Retinal pigment epithelial cell (primary cell): ENCODE results near the gene CCDC61.

Experiments used
- DNase-seq: peaks from one replicate; pipeline ENCODE4 v3.0.0-alpha.2; 2010; ENCODE audit warnings: low read depth
- H3K4me3 ChIP-seq: 2 replicates; pipeline ENCODE4 v1.5.1; 2011; ENCODE audit warnings: mild to moderate bottlenecking, low read length, control low read depth, moderate library complexity
- TF ChIP-seq, protein P1 (sequence below): conservative IDR thresholded peaks from 2 replicates; pipeline ENCODE4 v1.5.1; 2011; ENCODE audit warnings: low read depth, low read length, control low read depth, inconsistent platforms

Gene CCDC61

DNA sequence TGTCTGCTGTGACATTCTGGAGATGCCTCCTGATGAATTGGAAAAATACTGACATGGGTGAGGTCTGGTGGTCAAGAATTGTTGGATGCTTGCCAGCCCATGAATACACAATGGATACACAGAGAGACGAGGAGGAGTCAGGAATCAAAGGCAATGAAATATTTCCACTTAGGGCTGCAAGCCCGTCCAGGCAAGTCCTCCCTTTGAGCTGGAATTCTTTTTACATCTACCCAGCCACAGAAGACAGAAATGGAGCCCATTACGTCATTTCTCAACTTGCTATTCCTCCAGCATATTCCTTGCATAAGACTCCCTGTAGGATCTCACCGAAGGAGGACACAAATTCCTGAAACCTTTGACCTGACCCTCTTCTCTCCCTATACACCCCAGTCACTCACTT lies 61.3 kb downstream of the CCDC61 start:
- H3K4me3 ChIP-seq: no peak overlapping the region
- DNase-seq: no peak
- TF ChIP-seq, protein P1, sequence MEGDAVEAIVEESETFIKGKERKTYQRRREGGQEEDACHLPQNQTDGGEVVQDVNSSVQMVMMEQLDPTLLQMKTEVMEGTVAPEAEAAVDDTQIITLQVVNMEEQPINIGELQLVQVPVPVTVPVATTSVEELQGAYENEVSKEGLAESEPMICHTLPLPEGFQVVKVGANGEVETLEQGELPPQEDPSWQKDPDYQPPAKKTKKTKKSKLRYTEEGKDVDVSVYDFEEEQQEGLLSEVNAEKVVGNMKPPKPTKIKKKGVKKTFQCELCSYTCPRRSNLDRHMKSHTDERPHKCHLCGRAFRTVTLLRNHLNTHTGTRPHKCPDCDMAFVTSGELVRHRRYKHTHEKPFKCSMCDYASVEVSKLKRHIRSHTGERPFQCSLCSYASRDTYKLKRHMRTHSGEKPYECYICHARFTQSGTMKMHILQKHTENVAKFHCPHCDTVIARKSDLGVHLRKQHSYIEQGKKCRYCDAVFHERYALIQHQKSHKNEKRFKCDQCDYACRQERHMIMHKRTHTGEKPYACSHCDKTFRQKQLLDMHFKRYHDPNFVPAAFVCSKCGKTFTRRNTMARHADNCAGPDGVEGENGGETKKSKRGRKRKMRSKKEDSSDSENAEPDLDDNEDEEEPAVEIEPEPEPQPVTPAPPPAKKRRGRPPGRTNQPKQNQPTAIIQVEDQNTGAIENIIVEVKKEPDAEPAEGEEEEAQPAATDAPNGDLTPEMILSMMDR: no peak

- TF ChIP-seq, protein P1: no peak
- H3K4me3 ChIP-seq: no peak overlapping the region
Measured at GRCh38 chr19:46058778-46059177, 63.5 kb downstream of the CCDC61 start.

GRCh38 chr19:46060012-46060411 lies 64.7 kb downstream of the CCDC61 start:
- no peak for DNase-seq
- TF ChIP-seq, protein P1: no peak
- H3K4me3 ChIP-seq: no peak overlapping the region

More at GRCh38 chr19:46058778-46059177, 63.5 kb downstream of the CCDC61 start:
- DNase-seq: no peak

DNA sequence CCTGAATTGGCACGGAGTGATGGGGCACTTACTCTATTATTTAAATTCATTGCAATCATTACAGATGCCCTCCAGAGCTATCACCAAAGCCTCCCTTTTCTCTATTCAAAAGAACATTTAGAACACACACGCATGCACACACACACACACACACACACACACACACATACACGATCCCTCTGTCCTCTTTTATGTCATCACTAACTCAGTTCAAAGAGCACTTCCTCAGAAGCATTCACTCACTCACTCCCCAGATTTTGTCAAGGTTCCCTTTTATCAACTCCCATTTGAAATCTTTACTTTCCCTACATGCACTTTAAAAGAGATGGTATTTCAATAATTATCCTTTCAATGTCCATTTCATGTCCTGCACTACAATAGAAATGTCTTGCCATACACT lies 67.9 kb downstream of the CCDC61 start:
- TF ChIP-seq, protein P1: no peak
- H3K4me3 ChIP-seq: no peak overlapping the region
- DNase-seq: no peak

GRCh38 chr19:46065486-46066071 lies 70.3 kb downstream of the CCDC61 start:
- DNase-seq: no peak
- H3K4me3 ChIP-seq: no peak overlapping the region
- TF ChIP-seq, protein P1: no peak

- no peak overlapping the region for H3K4me3 ChIP-seq
- no peak for DNase-seq
- TF ChIP-seq, protein P1: no peak
Measured at GRCh38 chr19:46066471-46066870, 71.2 kb downstream of the CCDC61 start.

GRCh38 chr19:46067691-46068090 lies 72.4 kb downstream of the CCDC61 start:
- DNase-seq: no peak
- no peak overlapping the region for H3K4me3 ChIP-seq
- TF ChIP-seq, protein P1: no peak
